ENCODE measurements around the gene ARID2.

- TF ChIP-seq CTCF (optimal IDR thresholded peaks at IDR 0.05 in 1 of 3, IDR thresholded peaks at IDR 0.05 in 1 of 3, conservative IDR thresholded peaks at IDR 0.05 in 1 of 3; ENCODE audit: extremely low read depth in 1 of 3, insufficient read depth in 2 of 3, low read length in 3 of 3) (no peak), EZH2 (IDR thresholded peaks at IDR 0.05; ENCODE audit: low read length) (no peak)
Observed at GRCh38 chr12:45946435-45946834, 216.9 kb downstream of the ARID2 start.

Data from keratinocyte (primary cell).